GM21576 (cell line): ENCODE results near the gene CLCNKB.

Experiments
- ATAC-seq: cut with Tn5 transposase; IDR thresholded peaks from one replicate; pipeline ENCODE4 v1.9.1; 2021; ENCODE audit warnings: mild to moderate bottlenecking, moderate library complexity; ENCODE audit not compliant: unreplicated experiment

Gene CLCNKB

GRCh38 chr1:16091296-16091695, 47.7 kb downstream of the CLCNKB start:
- no peak for ATAC-seq

GRCh38 chr1:16092097-16092922, 48.7 kb downstream of the CLCNKB start:
- ATAC-seq: no peak

GRCh38 chr1:16092923-16093511, 49.4 kb downstream of the CLCNKB start:
- ATAC-seq: no peak

- ATAC-seq: no peak
Observed at GRCh38 chr1:16093611-16094010, 50.0 kb downstream of the CLCNKB start.

GRCh38 chr1:16094453-16095158, 51.0 kb downstream of the CLCNKB start:
- ATAC-seq: no peak

GRCh38 chr1:16095447-16095846, 51.9 kb downstream of the CLCNKB start:
- ATAC-seq: no peak

GRCh38 chr1:16099412-16099811, 55.8 kb downstream of the CLCNKB start:
- ATAC-seq: no peak

- no peak for ATAC-seq
Observed at GRCh38 chr1:16101623-16102022, 58.0 kb downstream of the CLCNKB start.
